CD4-positive, alpha-beta T cell treated with Interleukin-15 for 4 hours (primary cell): Measurements from ENCODE around the gene P2RY2.
"Not testable (repeated sequence)": the region's sequence is repeated elsewhere in the genome, so short reads cannot be mapped to it uniquely, and the experiment has no call there.

Experiments
- DNase-seq: peaks from one replicate; pipeline ENCODE4 v3.0.0-alpha.2; 2020; ENCODE audit warnings: low spot score

The P2RY2 gene

DNA sequence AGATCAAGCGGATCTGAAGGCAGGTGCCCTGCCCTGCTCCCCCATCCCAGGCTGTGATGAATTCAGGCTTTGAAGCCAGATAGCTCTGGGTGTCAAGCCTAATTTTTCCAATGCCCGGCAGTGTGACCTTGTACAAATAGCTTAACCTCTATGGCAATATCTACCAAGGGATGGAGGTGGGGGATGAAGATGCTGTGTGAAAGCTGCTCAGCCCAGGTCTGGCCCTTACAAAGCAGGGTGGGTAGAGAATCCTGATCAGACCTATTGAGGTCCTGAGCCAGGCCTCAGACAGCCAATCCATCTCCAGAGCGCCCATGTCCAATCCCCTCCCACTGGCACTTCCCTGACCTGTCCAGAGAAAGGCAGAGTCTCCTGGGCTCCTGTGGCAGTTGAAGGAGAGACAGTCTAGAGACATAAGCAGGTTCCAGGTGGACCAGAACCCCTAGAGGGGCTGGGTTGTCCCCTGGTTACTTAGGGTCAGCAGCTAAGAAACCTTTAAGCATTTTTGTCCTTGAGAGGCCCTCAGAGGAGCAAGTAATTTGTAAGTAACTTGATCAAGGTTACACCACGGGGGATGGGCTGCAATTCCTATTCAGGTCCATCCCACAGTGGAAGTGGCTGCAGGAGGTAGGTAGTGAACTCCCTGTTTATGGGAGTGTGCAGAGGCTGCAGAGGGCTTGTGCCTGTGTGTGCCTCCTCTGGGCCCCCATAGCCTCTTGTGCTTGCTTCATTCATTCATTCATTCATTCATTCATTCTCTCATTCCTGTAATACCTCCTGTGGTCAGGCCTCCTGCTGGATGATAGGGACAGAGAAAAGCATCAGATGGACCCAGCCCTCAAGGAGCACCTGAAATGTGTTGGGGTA lies 10.4 kb downstream of the P2RY2 start:
- no peak for DNase-seq

- no peak for DNase-seq
These were observed 11.3 kb downstream of the P2RY2 start for GRCh38 chr11:73229321-73229895.

DNA sequence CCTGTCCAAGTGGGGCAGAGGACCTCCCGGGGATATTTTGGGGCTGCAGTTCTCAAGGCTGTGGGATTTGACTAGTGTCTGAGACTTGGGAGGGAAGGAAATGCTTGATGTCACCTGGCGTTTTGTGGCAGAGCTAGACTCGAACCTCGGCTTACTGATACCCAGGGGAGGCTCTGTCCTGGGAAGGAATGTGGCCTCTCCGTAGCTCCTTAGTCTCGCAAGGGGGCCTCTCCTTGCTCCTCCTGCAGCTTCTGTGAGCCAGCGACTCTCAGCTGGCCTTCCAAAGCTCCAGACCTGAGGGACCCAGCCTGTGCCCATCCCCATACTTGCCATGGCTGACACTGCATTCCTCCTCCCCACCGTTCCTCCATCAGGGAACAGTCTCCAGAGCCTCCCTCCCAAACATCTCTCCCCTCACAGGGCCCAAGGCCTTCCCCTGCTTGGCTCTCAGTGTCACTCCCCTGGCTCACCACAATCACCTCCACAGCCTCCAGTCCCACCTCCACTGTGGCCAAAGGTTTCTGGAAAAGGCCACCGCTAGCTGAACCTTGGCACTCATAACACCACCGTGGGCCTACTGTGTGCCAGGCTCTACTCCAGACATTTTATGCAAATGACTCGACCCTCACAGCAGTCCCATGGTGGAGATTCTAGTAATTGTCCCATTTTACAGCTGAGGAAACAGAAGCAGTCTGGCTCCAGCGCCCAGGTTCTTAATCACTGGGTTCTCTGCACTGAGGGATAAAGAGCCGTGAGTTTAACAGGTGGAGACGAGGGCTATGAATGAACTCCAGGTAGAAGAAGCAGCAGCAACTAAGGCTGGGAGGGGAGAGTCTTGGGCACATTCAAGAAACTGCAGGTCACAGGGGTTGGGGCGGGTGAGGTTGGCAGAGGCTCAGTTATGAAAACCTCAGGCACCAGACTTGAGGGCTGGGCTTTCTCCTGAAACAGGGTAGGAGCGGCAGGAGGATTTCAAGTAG lies 12.1 kb downstream of the P2RY2 start:
- no peak for DNase-seq

DNA sequence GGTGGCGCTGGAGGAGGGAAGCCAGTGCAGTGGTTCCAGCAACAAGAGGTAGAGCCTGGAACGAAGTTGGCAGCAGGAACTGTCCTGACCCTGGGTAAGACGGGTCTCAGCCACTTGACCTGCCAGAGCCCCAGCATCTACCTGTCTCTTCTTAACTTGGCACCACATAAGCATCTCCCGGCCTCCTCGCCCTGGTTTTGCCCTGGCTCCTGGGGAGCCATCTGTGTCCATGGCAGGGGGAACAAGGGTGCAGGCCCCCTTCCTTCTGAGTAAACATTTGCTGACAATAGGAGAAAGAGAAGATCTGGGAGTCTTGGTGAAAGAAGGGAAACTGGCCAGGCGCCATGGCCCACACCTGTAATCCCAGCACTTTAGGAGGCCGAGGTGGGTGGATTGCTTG lies 12.8 kb downstream of the P2RY2 start:
- no peak for DNase-seq

DNA sequence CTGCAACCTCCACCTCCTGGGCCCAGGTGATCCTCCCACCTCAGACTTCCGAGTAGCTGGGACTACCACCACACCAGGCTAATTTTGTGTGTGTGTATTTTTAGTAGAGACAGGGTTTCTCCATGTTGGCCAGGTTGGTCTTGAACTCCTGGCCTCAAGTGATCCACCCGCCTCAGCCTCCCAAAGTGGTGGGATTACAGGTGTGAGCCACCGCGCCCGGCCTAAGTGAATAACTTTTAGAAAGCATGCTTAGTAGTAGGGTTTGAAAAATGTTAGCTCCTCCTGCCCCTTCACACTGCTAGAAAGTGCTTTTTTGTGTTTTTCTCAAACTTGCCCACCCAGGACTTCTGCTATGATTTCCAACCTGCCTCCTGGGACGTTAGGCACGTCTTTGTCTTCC lies 14.4 kb downstream of the P2RY2 start:
- DNase-seq, result not testable (repeated sequence)

GRCh38 chr11:73233211-73233610 lies 15.1 kb downstream of the P2RY2 start:
- no peak for DNase-seq

- no peak for DNase-seq
These were observed 15.8 kb downstream of the P2RY2 start for GRCh38 chr11:73233692-73234470.

GRCh38 chr11:73234471-73235181 lies 16.5 kb downstream of the P2RY2 start:
- no peak for DNase-seq

- DNase-seq, result no peak
These were observed 17.2 kb downstream of the P2RY2 start for GRCh38 chr11:73235236-73235786.

DNA sequence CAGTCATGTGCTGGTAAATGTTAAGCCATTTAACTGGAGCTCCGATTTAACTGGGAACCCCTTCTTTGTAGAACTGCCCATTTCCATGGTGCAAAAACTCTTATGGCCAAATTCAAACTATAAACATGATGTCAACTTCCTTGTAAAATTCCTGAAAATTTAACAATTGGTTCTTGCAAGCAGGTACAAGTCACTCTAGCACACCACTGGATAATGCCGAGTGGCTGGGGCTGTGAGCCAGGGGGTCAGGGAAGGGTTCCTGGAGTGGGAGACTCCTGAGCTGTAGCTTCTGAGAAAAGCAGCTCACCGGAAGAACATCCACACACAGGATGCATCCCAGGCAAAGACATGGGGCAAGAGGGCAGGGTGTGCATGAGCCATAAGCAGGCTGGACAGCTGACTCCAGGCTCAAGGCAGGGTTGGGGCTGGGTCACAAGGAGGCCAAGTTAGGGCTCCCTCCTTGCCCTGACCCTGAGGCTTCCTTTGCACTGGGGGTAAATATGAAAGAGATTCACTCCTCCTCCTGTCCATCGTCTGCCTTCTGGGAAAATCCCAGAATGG lies 18.2 kb downstream of the P2RY2 start:
- no peak for DNase-seq

GRCh38 chr11:73236854-73237253 lies 18.8 kb downstream of the P2RY2 start:
- no peak for DNase-seq

GRCh38 chr11:73237471-73238290 lies 19.6 kb downstream of the P2RY2 start:
- no peak for DNase-seq

- DNase-seq, result no peak
These were observed 21.0 kb downstream of the P2RY2 start for GRCh38 chr11:73239111-73239521.

- no peak for DNase-seq
These were observed 21.6 kb downstream of the P2RY2 start for GRCh38 chr11:73239571-73240189.

- no peak for DNase-seq
These were observed 22.2 kb downstream of the P2RY2 start for GRCh38 chr11:73240190-73240781.

DNA sequence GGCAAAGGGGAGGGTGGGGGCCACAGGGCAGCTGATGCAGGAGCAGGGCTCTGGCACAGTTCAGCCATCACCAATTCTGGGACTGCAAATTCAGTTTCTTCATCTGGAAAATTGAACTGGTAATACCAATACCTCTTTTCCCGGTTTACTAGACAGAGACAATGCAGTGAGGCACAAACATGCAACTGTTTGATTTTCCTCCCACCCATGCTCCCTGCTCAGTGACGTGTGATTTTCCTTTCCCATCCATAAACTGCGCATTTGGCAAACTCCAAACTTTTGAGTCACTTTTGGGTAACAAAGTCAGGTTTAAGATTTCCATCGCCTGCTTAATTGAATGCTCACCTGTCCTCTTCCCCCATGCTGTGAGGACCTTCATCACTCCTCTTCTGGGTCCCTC lies 23.2 kb downstream of the P2RY2 start:
- DNase-seq, result no peak

DNA sequence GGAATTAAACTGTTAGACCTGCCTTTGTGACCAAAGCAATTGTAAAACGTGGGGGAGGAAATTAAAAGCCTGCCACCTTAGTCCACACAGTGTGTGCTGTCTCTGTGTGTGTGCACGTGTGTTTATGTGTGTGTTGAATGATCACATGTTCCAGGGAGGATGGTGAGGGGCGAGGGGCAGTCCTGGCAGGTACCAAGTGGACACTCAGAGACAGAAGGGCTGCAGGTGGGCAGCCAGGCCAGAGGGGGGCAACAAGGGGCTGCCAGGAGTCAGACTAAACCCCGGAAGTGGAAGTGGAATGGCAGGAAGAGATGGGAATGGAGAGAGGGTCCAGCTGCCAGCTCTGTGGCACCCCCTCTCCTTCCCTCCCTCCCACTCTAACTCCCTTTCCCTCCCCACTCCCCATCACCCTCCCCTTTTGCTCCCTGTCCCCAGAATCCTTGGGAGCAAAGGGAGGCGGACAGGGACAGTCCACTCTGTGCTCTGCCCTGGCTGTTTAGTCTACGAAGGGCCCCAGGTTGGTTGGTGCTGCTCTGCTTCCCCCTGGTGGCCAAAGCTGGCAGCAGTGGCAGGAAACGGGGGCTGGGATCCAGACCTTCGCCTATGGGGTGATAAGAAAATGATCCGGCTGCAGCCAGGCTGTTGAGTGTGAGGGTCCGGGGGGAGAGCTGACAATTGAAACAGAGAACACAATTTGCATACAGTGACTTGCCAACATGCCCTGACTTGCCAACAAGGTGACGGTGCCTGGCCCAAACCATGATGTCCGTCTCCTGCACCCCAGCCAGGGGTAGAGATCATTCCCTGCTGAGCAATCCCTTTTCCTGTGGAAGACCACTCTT lies 24.4 kb downstream of the P2RY2 start:
- DNase-seq, result peak; percentile 51

GRCh38 chr11:73243093-73243485 lies 25.0 kb downstream of the P2RY2 start:
- DNase-seq, result no peak
